A549 (cell line): ENCODE measurements around the gene SMIM34.
"Not testable (repeated sequence)": the region's sequence is repeated elsewhere in the genome, so short reads cannot be mapped to it uniquely, and the experiment has no call there.

Experiments
- CBX2 ChIP-seq: fragments of 200-600 bp; sonication (generic); IDR thresholded peaks from 2 replicates; pipeline ENCODE4 v1.6.1; 2016; ENCODE audit warnings: low read depth, mild to moderate bottlenecking, borderline replicate concordance
- CHD2 ChIP-seq: fragments of 150-350 bp; IDR thresholded peaks from 2 replicates; pipeline ENCODE4 v1.6.1; 2014; ENCODE audit warnings: low read length; ENCODE audit not compliant: partially characterized antibody
- CHD4 ChIP-seq: fragments of 200-600 bp; sonication (generic); IDR thresholded peaks from 2 replicates; pipeline ENCODE4 v1.6.1; 2016; ENCODE audit warnings: antibody characterized with exemption, mild to moderate bottlenecking, borderline replicate concordance
- CTCF ChIP-seq: fragments of >200 bp; sonication (Bioruptor Twin); formaldehyde crosslinking; IDR thresholded peaks from 3 replicates; pipeline ENCODE4 v1.5.1; 2016
- ESRRA ChIP-seq: fragments of 150-350 bp; IDR thresholded peaks from 2 replicates; pipeline ENCODE4 v1.6.1; 2014; ENCODE audit warnings: mild to moderate bottlenecking, low read length, borderline replicate concordance
- HDAC2 ChIP-seq: fragments of 200-600 bp; sonication (generic); IDR thresholded peaks from 2 replicates; pipeline ENCODE4 v1.6.1; 2016
- JUN ChIP-seq, 2 experiments: fragments of >200 bp; sonication (Bioruptor Twin); formaldehyde crosslinking; IDR thresholded peaks; 2 replicates in 1 of 2; 3 replicates in 1 of 2; pipeline ENCODE4 v1.6.1; 2016 to 2017
- MYC ChIP-seq: IDR thresholded peaks from 2 replicates; pipeline ENCODE4 v1.6.1; 2012; ENCODE audit warnings: mild to moderate bottlenecking, inconsistent platforms, low read length, improper control_type of control experiment, borderline replicate concordance
- SMC3 ChIP-seq: fragments of >200 bp; sonication (Bioruptor Twin); formaldehyde crosslinking; IDR thresholded peaks from 3 replicates; pipeline ENCODE4 v1.6.1; 2018; ENCODE audit warnings: inconsistent platforms

GRCh38 chr21:34406676-34407075 is 17.1 kb downstream of the SMIM34 start:
- not testable (repeated sequence) for TF ChIP-seq SMC3; MYC; JUN (IDR thresholded peaks at IDR 0.05); CBX2; CHD4; CHD2; HDAC2; ESRRA; CTCF
